K562 (cell line): ENCODE measurements around the gene CHCHD10.

Experiments used
- EP300 ChIP-seq: IDR thresholded peaks from 2 replicates; pipeline ENCODE4 v1.6.1; 2012; ENCODE audit warnings: low read length, improper control_type of control experiment
- FOSL1 ChIP-seq: fragments of 200-800 bp; sonication (Bioruptor generic); conservative IDR thresholded peaks from 2 replicates; pipeline ENCODE4 v1.6.1; 2016; ENCODE audit warnings: missing genetic modification characterization, missing compliant biosample characterization
- GABPB1 ChIP-seq: sonication (generic); formaldehyde crosslinking; IDR thresholded peaks from 2 replicates; pipeline ENCODE4 v1.8.0; 2022; ENCODE audit warnings: mild to moderate bottlenecking, missing genetic modification reagents
- GATA2 ChIP-seq: sonication (generic); formaldehyde crosslinking; IDR thresholded peaks from 2 replicates; pipeline ENCODE4 v1.4.0; 2020; ENCODE audit warnings: mild to moderate bottlenecking, missing genetic modification reagents
- HDAC6 ChIP-seq: IDR thresholded peaks from 2 replicates; pipeline ENCODE4 v1.6.1; 2012; ENCODE audit warnings: low read depth, mild to moderate bottlenecking, control low read depth, inconsistent platforms, low read length, moderate library complexity
- HNRNPK ChIP-seq: fragments of 200-400 bp; formaldehyde crosslinking; IDR thresholded peaks from one replicate; pipeline ENCODE4 v1.6.1; 2018; ENCODE audit warnings: mild to moderate bottlenecking, low read depth, low read length; ENCODE audit not compliant: poor library complexity, severe bottlenecking
- POLR2A ChIP-seq: fragments of 450-650 bp; conservative IDR thresholded peaks from 2 replicates; pipeline ENCODE4 v1.6.1; 2016
- RBBP5 ChIP-seq: fragments of 200-600 bp; sonication (generic); IDR thresholded peaks from 2 replicates; pipeline ENCODE4 v1.6.1; 2012; ENCODE audit warnings: borderline replicate concordance, mild to moderate bottlenecking, low read length, control low read depth, inconsistent platforms; ENCODE audit not compliant: insufficient read depth, poor library complexity, severe bottlenecking
- SIN3A ChIP-seq, 2 experiments: fragments of 150-350 bp in 1 of 2; IDR thresholded peaks; 2 replicates each; pipeline ENCODE4 v1.6.1; 2011 to 2016; ENCODE audit warnings: borderline replicate concordance in 2 of 2, low read depth in 2 of 2, low read length in 2 of 2, mild to moderate bottlenecking in 2 of 2, moderate library complexity in 2 of 2; ENCODE audit not compliant: control insufficient read depth in 1 of 2
- ZBED1 ChIP-seq: IDR thresholded peaks from 2 replicates; pipeline ENCODE4 v1.6.1; 2014
- TF ChIP-seq, protein P1 (sequence below), 3 experiments: IDR thresholded peaks in 2 of 3; conservative IDR thresholded peaks in 1 of 3; 2 replicates each; pipeline ENCODE4 v1.5.1; 2011 to 2012; ENCODE audit warnings: low read length in 3 of 3, mild to moderate bottlenecking in 3 of 3, control low read depth in 2 of 3, improper control_type of control experiment in 1 of 3, inconsistent platforms in 1 of 3, low read depth in 1 of 3, mixed read lengths in 1 of 3, moderate library complexity in 1 of 3; ENCODE audit not compliant: insufficient read depth in 2 of 3
- TF ChIP-seq, protein P2 (sequence below), 2 experiments: fragments of 450-650 bp; conservative IDR thresholded peaks; 2 replicates each; pipeline ENCODE4 v1.6.1; 2017; ENCODE audit warnings: mild to moderate bottlenecking in 2 of 2, moderate library complexity in 2 of 2
- TF ChIP-seq, protein P3 (sequence below): sonication (generic); formaldehyde crosslinking; IDR thresholded peaks from 2 replicates; pipeline ENCODE4 v1.8.1; 2023; ENCODE audit warnings: missing genetic modification reagents, mild to moderate bottlenecking, borderline replicate concordance

DNA sequence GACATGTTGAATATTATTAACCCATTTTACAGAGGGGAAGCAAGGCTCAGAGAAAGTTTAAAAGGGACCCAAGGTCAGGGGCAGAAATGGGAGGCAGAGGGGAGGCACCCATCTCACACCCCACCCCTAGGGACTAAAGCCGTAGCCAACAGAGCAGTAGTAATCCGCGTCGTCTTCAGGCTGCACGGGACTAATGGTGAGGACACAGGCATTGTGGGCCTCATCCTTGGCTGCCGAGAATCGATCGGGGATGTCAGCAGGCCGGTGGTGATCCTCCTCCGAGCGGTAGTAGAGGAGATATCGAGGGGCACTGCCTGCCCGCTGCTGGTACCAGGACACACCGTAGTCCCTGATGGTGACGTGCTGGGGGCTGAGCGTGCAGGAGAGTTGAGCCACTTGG lies 15.0 kb downstream of the CHCHD10 start:
- TF ChIP-seq, protein P1, sequence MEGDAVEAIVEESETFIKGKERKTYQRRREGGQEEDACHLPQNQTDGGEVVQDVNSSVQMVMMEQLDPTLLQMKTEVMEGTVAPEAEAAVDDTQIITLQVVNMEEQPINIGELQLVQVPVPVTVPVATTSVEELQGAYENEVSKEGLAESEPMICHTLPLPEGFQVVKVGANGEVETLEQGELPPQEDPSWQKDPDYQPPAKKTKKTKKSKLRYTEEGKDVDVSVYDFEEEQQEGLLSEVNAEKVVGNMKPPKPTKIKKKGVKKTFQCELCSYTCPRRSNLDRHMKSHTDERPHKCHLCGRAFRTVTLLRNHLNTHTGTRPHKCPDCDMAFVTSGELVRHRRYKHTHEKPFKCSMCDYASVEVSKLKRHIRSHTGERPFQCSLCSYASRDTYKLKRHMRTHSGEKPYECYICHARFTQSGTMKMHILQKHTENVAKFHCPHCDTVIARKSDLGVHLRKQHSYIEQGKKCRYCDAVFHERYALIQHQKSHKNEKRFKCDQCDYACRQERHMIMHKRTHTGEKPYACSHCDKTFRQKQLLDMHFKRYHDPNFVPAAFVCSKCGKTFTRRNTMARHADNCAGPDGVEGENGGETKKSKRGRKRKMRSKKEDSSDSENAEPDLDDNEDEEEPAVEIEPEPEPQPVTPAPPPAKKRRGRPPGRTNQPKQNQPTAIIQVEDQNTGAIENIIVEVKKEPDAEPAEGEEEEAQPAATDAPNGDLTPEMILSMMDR (IDR thresholded peaks at IDR 0.05 in 2 of 3, conservative IDR thresholded peaks at IDR 0.05 in 1 of 3; ENCODE audit: insufficient read depth in 2 of 3, low read depth in 1 of 3, low read length in 3 of 3), result no peak
- TF ChIP-seq FOSL1 (no peak), GABPB1 (no peak), HNRNPK (no peak), EP300 (no peak), RBBP5 (no peak), HDAC6 (no peak), GATA2 (no peak), SIN3A (IDR thresholded peaks at IDR 0.05; ENCODE audit: borderline replicate concordance in 2 of 2, control insufficient read depth in 1 of 2, low read depth in 2 of 2, low read length in 2 of 2) (no peak), POLR2A (no peak), ZBED1 (no peak)
- TF ChIP-seq, protein P2, sequence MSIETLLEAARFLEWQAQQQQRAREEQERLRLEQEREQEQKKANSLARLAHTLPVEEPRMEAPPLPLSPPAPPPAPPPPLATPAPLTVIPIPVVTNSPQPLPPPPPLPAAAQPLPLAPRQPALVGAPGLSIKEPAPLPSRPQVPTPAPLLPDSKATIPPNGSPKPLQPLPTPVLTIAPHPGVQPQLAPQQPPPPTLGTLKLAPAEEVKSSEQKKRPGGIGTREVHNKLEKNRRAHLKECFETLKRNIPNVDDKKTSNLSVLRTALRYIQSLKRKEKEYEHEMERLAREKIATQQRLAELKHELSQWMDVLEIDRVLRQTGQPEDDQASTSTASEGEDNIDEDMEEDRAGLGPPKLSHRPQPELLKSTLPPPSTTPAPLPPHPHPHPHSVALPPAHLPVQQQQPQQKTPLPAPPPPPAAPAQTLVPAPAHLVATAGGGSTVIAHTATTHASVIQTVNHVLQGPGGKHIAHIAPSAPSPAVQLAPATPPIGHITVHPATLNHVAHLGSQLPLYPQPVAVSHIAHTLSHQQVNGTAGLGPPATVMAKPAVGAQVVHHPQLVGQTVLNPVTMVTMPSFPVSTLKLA (conservative IDR thresholded peaks at IDR 0.05), result no peak
- TF ChIP-seq, protein P3, sequence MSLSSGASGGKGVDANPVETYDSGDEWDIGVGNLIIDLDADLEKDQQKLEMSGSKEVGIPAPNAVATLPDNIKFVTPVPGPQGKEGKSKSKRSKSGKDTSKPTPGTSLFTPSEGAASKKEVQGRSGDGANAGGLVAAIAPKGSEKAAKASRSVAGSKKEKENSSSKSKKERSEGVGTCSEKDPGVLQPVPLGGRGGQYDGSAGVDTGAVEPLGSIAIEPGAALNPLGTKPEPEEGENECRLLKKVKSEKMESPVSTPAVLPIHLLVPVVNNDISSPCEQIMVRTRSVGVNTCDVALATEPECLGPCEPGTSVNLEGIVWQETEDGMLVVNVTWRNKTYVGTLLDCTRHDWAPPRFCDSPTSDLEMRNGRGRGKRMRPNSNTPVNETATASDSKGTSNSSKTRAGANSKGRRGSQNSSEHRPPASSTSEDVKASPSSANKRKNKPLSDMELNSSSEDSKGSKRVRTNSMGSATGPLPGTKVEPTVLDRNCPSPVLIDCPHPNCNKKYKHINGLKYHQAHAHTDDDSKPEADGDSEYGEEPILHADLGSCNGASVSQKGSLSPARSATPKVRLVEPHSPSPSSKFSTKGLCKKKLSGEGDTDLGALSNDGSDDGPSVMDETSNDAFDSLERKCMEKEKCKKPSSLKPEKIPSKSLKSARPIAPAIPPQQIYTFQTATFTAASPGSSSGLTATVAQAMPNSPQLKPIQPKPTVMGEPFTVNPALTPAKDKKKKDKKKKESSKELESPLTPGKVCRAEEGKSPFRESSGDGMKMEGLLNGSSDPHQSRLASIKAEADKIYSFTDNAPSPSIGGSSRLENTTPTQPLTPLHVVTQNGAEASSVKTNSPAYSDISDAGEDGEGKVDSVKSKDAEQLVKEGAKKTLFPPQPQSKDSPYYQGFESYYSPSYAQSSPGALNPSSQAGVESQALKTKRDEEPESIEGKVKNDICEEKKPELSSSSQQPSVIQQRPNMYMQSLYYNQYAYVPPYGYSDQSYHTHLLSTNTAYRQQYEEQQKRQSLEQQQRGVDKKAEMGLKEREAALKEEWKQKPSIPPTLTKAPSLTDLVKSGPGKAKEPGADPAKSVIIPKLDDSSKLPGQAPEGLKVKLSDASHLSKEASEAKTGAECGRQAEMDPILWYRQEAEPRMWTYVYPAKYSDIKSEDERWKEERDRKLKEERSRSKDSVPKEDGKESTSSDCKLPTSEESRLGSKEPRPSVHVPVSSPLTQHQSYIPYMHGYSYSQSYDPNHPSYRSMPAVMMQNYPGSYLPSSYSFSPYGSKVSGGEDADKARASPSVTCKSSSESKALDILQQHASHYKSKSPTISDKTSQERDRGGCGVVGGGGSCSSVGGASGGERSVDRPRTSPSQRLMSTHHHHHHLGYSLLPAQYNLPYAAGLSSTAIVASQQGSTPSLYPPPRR, result no peak
